22Rv1 (cell line): ENCODE results near the gene ETV7.

Experiments
- ZFX ChIP-seq: fragments of 450-650 bp; IDR thresholded peaks from 2 replicates; pipeline ENCODE4 v1.6.1; 2017; ENCODE audit warnings: antibody characterized with exemption, borderline replicate concordance
- TF ChIP-seq, protein P1 (sequence below): fragments of 450-650 bp; IDR thresholded peaks from 2 replicates; pipeline ENCODE4 v1.5.1; 2017; ENCODE audit warnings: mild to moderate bottlenecking

DNA sequence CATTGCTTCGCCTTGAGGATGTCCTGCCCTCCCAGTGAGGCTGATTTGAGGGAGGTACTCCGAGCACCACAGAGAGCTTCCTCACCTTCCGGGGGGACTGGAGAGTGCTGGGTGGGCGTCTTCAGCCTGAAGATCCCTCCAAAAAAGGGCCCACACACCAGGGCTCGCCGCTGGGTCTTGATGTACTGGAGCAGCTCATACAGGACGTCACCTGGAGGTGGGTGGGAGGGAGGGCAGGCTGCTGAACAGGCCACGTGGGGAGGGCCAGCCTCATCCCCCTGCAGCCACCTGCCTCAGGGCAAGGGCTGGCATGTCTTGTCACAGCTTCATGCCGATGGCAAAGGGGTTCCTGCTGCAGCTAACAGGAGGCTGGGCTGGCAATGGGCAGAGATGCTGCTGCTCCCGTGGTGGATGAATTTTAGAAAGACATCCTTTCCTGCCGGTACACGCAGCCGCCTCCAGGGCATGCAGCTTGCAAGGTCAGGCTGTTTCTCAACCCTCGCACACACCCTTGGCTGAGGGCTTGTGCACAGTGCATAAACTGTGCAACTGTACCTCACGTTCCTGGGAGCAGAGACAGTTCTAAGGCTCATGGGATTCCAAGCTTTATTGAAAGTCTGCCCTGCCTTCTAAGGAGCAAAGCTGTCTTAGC lies 14.0 kb downstream of the ETV7 start:
- TF ChIP-seq, protein P1, sequence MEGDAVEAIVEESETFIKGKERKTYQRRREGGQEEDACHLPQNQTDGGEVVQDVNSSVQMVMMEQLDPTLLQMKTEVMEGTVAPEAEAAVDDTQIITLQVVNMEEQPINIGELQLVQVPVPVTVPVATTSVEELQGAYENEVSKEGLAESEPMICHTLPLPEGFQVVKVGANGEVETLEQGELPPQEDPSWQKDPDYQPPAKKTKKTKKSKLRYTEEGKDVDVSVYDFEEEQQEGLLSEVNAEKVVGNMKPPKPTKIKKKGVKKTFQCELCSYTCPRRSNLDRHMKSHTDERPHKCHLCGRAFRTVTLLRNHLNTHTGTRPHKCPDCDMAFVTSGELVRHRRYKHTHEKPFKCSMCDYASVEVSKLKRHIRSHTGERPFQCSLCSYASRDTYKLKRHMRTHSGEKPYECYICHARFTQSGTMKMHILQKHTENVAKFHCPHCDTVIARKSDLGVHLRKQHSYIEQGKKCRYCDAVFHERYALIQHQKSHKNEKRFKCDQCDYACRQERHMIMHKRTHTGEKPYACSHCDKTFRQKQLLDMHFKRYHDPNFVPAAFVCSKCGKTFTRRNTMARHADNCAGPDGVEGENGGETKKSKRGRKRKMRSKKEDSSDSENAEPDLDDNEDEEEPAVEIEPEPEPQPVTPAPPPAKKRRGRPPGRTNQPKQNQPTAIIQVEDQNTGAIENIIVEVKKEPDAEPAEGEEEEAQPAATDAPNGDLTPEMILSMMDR = no peak
- no peak for TF ChIP-seq ZFX
